ENCODE data around the gene ITGB4. TPM values are rescaled to one million over a fixed set of nuclear protein-coding genes. Genes with fewer than 3 reads are reported as not detected.

Gene ITGB4
- total RNA-seq, 6 experiments from 2014 or later, result 0.92 to 4.1 (median 2.0) TPM

- intact Hi-C loops (cut with DNase I), result no loop called here
- DNase-seq, result peak in 2 of 3 donors; percentile 16 to 52
Measured at GRCh38 chr17:75762513-75763268, 41.4 kb downstream of the ITGB4 start.

GRCh38 chr17:75763269-75763607 lies 42.0 kb downstream of the ITGB4 start:
- DNase-seq, result peak in 1 of 3 donors; percentile 16
- ATAC-seq, result no peak
- Histone ChIP-seq H3K27ac (no peak overlapping the region), H3K36me3 (no peaks in the 10 kb centered on the region), H3K4me3 (no peak overlapping the region), H3K4me1 (peaks cover 0 to 14% (median 4%) of the 10 kb centered on the region in 4 donors), H3K9me3 (no peaks in the 10 kb centered on the region), H3K27me3 (no peaks in the 10 kb centered on the region)
- intact Hi-C loops (cut with DNase I), result no loop called here
- 92% methylated on average over 3 of the region's 3 CpGs for WGBS (ENCODE audit: insufficient coverage, low coverage, low lambda C conversion rate, missing lambda C conversion rate)
- no peak for TF ChIP-seq POLR2A (IDR thresholded peaks at IDR 0.05)
- no peak for TF ChIP-seq CTCF (IDR thresholded peaks at IDR 0.05)

More at GRCh38 chr17:75762513-75763268, 41.4 kb downstream of the ITGB4 start:
- H3K4me3 ChIP-seq, result no peak overlapping the region
- 96% methylated on average over 11 of the region's 27 CpGs for WGBS (ENCODE audit: insufficient coverage, low coverage, low lambda C conversion rate, missing lambda C conversion rate)
- no peaks in the 10 kb centered on the region for H3K27me3 ChIP-seq
- H3K27ac ChIP-seq, result no peak overlapping the region
- no peaks in the 10 kb centered on the region for H3K9me3 ChIP-seq
- no peak for ATAC-seq
- no peak for TF ChIP-seq CTCF (IDR thresholded peaks at IDR 0.05)
- TF ChIP-seq POLR2A (IDR thresholded peaks at IDR 0.05), result no peak
- peaks cover 0 to 14% (median 4%) of the 10 kb centered on the region in 4 donors for H3K4me1 ChIP-seq
- H3K36me3 ChIP-seq, result peaks cover 0 to 4% (median 0%) of the 10 kb centered on the region in 4 donors

GRCh38 chr17:75763613-75764416 lies 42.6 kb downstream of the ITGB4 start:
- Histone ChIP-seq H3K4me1 (peaks cover 0 to 14% (median 4%) of the 10 kb centered on the region in 4 donors), H3K36me3 (no peaks in the 10 kb centered on the region), H3K4me3 (peak overlapping the region; percentile 72 to 82 (median 74)), H3K27me3 (no peaks in the 10 kb centered on the region), H3K27ac (peak overlapping the region; percentile 66 to 84 (median 72)), H3K9me3 (no peaks in the 10 kb centered on the region)
- TF ChIP-seq POLR2A (IDR thresholded peaks at IDR 0.05), result no peak
- DNase-seq, result peak; percentile 46 to 67 (median 59)
- peak; percentile 37 to 65 (median 53) for ATAC-seq
- intact Hi-C loops (cut with DNase I), result no loop called here
- WGBS (ENCODE audit: insufficient coverage, low coverage, low lambda C conversion rate, missing lambda C conversion rate), result 38% methylated on average over 6 of the region's 16 CpGs

GRCh38 chr17:75764417-75764710 lies 43.1 kb downstream of the ITGB4 start:
- no peaks in the 10 kb centered on the region for H3K36me3 ChIP-seq
- 4% methylated on average over 7 of the region's 14 CpGs for WGBS (ENCODE audit: insufficient coverage, low coverage, low lambda C conversion rate, missing lambda C conversion rate)
- no peak for ATAC-seq
- peaks cover 0 to 15% (median 4%) of the 10 kb centered on the region in 4 donors for H3K4me1 ChIP-seq
- DNase-seq, result no peak
- H3K9me3 ChIP-seq, result no peaks in the 10 kb centered on the region
- TF ChIP-seq CTCF (IDR thresholded peaks at IDR 0.05) (no peak), POLR2A (IDR thresholded peaks at IDR 0.05) (no peak)
- peak overlapping the region; percentile 72 to 82 (median 74) for H3K4me3 ChIP-seq
- intact Hi-C loops (cut with DNase I), result no loop called here
- peak overlapping the region; percentile 66 to 84 (median 72) for H3K27ac ChIP-seq
- no peaks in the 10 kb centered on the region for H3K27me3 ChIP-seq
